ENCODE measurements around the gene LAMP1. TPM values are rescaled to one million over a fixed set of nuclear protein-coding genes. Genes with fewer than 3 reads are reported as not detected.

The LAMP1 gene
- total RNA-seq, 3 donors from 2014 or later (not counting 1 experiment from before 2014, with no cell fraction given): 137 to 168 (median 159) TPM

DNA sequence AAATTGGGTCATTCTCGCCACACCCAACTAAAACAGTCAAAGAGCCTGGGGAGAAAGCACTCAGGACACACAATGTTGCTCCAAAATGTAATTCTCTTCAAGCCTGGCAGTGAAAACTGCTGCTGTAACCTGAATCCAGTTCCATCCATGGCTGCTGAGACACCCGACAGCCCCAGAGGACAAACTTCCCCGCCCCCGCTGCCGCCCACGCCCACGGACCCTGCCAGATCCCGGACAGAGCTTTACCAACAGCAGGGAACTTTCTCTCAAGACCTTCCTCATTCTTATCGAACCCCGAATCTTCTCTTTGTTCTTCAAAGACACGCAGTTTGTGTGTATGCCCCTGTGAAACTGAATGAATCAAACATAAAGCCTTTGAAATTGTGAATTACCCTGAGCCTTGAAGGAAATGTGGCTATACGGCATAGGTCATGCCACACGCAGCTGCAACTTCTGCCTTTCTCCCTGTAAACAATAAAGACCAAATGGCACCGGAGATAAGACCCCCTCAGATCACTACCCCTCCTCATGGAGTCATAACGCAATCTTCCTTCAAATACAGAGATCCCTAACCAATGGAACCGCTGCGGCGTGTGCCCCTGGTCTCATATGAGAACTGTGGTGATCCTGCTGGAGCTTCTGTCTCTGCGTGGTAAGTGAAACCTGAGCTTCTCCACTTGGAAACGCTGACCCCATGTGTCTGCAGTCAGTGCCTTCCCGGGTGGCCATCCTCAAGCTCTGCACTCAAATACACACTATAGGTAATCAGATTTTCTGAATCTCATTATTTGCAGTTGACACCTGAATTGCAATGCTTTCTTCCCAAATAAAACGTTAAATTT, 4.8 kb upstream of the LAMP1 start:
- peaks cover 15 to 16% of the 10 kb centered on the region in 2 donors for H3K4me1 Mint-ChIP-seq
- intact Hi-C loops (cut with micrococcal nuclease): no loop called here
- H3K4me1 ChIP-seq (ENCODE audit: control insufficient read depth, insufficient read depth, low read length): peaks cover 16% of the 10 kb centered on the region
- peaks cover 39 to 45% of the 10 kb centered on the region in 2 donors for H3K27me3 Mint-ChIP-seq (ENCODE audit: low read depth in 2 of 2)
- peak overlapping the region; percentile 67 for H3K4me3 Mint-ChIP-seq
- H3K27me3 ChIP-seq (ENCODE audit: control insufficient read depth, insufficient read depth, low read length): peaks cover 8% of the 10 kb centered on the region
- TF ChIP-seq, protein P1, sequence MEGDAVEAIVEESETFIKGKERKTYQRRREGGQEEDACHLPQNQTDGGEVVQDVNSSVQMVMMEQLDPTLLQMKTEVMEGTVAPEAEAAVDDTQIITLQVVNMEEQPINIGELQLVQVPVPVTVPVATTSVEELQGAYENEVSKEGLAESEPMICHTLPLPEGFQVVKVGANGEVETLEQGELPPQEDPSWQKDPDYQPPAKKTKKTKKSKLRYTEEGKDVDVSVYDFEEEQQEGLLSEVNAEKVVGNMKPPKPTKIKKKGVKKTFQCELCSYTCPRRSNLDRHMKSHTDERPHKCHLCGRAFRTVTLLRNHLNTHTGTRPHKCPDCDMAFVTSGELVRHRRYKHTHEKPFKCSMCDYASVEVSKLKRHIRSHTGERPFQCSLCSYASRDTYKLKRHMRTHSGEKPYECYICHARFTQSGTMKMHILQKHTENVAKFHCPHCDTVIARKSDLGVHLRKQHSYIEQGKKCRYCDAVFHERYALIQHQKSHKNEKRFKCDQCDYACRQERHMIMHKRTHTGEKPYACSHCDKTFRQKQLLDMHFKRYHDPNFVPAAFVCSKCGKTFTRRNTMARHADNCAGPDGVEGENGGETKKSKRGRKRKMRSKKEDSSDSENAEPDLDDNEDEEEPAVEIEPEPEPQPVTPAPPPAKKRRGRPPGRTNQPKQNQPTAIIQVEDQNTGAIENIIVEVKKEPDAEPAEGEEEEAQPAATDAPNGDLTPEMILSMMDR (IDR thresholded peaks at IDR 0.05): no peak
- no peaks in the 10 kb centered on the region for H3K36me3 ChIP-seq (ENCODE audit: control insufficient read depth, insufficient read depth, low read length)
- ATAC-seq (no peak), DNase-seq (peak in 1 of 2 donors; percentile 40)
- 3% methylated on average over 22 of the region's 22 CpGs for WGBS (ENCODE audit: insufficient coverage)
- H3K27ac Mint-ChIP-seq: peak overlapping the region in 1 of 2 donors; percentile 21
- H3K27ac ChIP-seq (ENCODE audit: low read length): no peak overlapping the region
- H3K4me3 ChIP-seq (ENCODE audit: low read length): no peak overlapping the region
- peaks cover 0 to 2% of the 10 kb centered on the region in 2 donors for H3K9me3 Mint-ChIP-seq
- H3K9me3 ChIP-seq (ENCODE audit: control insufficient read depth, insufficient read depth, low read length): no peaks in the 10 kb centered on the region
- peaks cover 7% of the 10 kb centered on the region for H3K36me3 Mint-ChIP-seq

DNA sequence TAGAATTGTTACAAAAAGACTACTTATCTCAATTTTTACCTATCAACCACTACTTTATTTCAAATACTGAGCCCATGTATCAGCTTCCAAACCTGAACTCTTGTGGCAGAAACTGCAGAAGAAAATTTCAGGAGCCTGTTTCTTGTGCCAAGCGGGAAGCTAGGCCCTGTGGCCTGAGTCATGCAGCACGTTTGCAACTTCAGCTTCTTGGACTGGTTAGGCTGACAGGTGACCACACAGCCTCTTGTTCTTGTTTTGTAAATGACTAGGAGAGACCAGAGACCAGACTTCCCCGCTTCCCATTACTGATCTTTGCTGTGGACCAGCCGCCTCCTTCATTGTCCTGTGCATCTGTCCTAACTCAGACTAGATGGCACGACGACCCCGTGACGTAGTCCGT, 3.4 kb upstream of the LAMP1 start:
- WGBS (ENCODE audit: insufficient coverage): 88% methylated on average over 9 of the region's 9 CpGs
- TF ChIP-seq, protein P1 (IDR thresholded peaks at IDR 0.05): no peak
- H3K27me3 Mint-ChIP-seq (ENCODE audit: low read depth in 2 of 2): peaks cover 41 to 44% of the 10 kb centered on the region in 2 donors
- peaks cover 0 to 2% of the 10 kb centered on the region in 2 donors for H3K9me3 Mint-ChIP-seq
- Histone ChIP-seq H3K36me3 (ENCODE audit: control insufficient read depth, insufficient read depth, low read length) (no peaks in the 10 kb centered on the region), H3K4me3 (ENCODE audit: low read length) (no peak overlapping the region), H3K4me1 (ENCODE audit: control insufficient read depth, insufficient read depth, low read length) (peaks cover 27% of the 10 kb centered on the region), H3K27ac (ENCODE audit: low read length) (no peak overlapping the region), H3K27me3 (ENCODE audit: control insufficient read depth, insufficient read depth, low read length) (peaks cover 8% of the 10 kb centered on the region), H3K9me3 (ENCODE audit: control insufficient read depth, insufficient read depth, low read length) (no peaks in the 10 kb centered on the region)
- H3K4me3 Mint-ChIP-seq: no peak overlapping the region
- no peak overlapping the region for H3K27ac Mint-ChIP-seq
- H3K36me3 Mint-ChIP-seq: peaks cover 7% of the 10 kb centered on the region
- no peak for DNase-seq
- no peak for ATAC-seq
- intact Hi-C loops (cut with micrococcal nuclease): no loop called here
- H3K4me1 Mint-ChIP-seq: peaks cover 28% of the 10 kb centered on the region in 2 donors

DNA sequence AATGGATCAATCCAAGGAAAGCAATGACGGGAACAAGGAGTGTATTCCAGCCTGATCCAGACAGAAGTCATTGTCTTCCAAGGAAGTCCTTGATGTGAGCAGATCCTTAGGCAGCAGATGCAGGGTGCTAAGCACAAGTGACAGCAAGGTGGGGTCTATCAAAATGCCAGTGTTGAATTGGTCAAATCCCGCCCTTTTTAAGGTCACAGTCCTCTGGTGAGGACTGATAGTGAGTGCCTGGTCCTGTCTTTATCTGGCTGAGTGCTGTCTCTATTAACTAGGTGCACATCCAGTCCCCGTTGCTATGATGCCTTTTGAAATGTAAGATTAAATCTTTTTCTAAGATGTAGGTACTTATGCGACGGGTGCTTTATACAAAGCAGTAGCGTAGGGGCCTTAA, 1.3 kb upstream of the LAMP1 start:
- Mint-ChIP-seq H3K27me3 (ENCODE audit: low read depth in 2 of 2) (peaks cover 24 to 25% of the 10 kb centered on the region in 2 donors), H3K9me3 (peaks cover 0 to 2% of the 10 kb centered on the region in 2 donors), H3K4me3 (peak overlapping the region; percentile 100), H3K4me1 (peaks cover 31% of the 10 kb centered on the region in 2 donors), H3K27ac (peak overlapping the region; percentile 89 to 99), H3K36me3 (peaks cover 7% of the 10 kb centered on the region)
- peaks cover under 1% of the 10 kb centered on the region for H3K36me3 ChIP-seq (ENCODE audit: control insufficient read depth, insufficient read depth, low read length)
- H3K4me3 ChIP-seq (ENCODE audit: low read length): no peak overlapping the region
- no peak for ATAC-seq
- intact Hi-C loops (cut with micrococcal nuclease): loop anchor here (2.0 to 5.0 kb wide), 3 partner anchors 88 to 108 kb away; partner anchors contain the start of genes CUL4A and PCID2
- TF ChIP-seq, protein P1 (IDR thresholded peaks at IDR 0.05): no peak
- peaks cover 6% of the 10 kb centered on the region for H3K27me3 ChIP-seq (ENCODE audit: control insufficient read depth, insufficient read depth, low read length)
- DNase-seq: no peak
- no peaks in the 10 kb centered on the region for H3K9me3 ChIP-seq (ENCODE audit: control insufficient read depth, insufficient read depth, low read length)
- H3K27ac ChIP-seq (ENCODE audit: low read length): no peak overlapping the region
- WGBS (ENCODE audit: insufficient coverage): 99% methylated on average over 6 of the region's 6 CpGs
- H3K4me1 ChIP-seq (ENCODE audit: control insufficient read depth, insufficient read depth, low read length): peaks cover 30% of the 10 kb centered on the region

Data from natural killer cell (primary cell).